Measurements from ENCODE around the gene EID2. TPM values are rescaled to one million over a fixed set of nuclear protein-coding genes. Genes with fewer than 3 reads are reported as not detected.

The EID2 gene
- total and polyA plus RNA-seq, 2 donors (not counting 3 experiments of a cell fraction or from before 2014, with no cell fraction given): 6.6 to 17.4 TPM

DNA sequence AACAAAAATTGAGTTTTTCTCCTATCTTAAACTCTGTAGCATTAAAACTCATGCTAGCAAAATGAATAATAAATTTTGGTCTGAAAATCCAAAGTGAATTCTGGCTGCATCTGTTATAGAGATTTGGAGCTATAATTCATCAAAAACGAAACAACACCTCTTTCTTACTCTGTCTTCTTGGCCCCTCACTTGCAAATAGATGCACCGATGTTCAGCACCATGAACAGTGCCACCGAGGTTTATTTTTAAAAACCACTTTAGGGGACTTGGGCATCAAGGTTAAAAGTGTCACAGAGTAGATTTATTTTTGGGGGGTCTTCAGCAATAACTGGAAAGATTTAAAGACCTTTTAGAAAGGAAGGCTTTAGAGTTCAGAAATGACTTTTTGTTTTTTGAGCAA is 26.1 kb upstream of the EID2 start:
- H3K4me3 ChIP-seq (replicated peaks in 1 of 3; ENCODE audit: insufficient read depth in 1 of 3, low read depth in 1 of 3, low read length in 3 of 3): no peak overlapping the region
- H3K9ac ChIP-seq (replicated peaks; ENCODE audit: extremely low read depth, insufficient read depth, low read length): no peak overlapping the region
- H4K20me1 ChIP-seq (replicated peaks; ENCODE audit: control insufficient read depth, extremely low read depth, insufficient read depth, low read length): no peaks in the 10 kb centered on the region
- CTCF ChIA-PET: no interaction called here
- DNase-seq (ENCODE audit: low read depth, low spot score): no peak
- no peaks in the 10 kb centered on the region for H3K9me1 ChIP-seq (replicated peaks; ENCODE audit: control insufficient read depth, extremely low read depth, insufficient read depth, low read length)
- H3K36me3 ChIP-seq (ENCODE audit: control insufficient read depth in 2 of 2, extremely low read depth in 1 of 2, insufficient read depth in 2 of 2, low read length in 2 of 2): no peaks in the 10 kb centered on the region
- no peak for FAIRE-seq
- no peak overlapping the region for H2AFZ ChIP-seq (ENCODE audit: low read depth, low read length)
- no peaks in the 10 kb centered on the region for H3K27me3 ChIP-seq (ENCODE audit: control insufficient read depth in 2 of 2, insufficient read depth in 2 of 2, low read length in 2 of 2)
- BruUV-seq (replicated peaks): no TSS peak
- no peak overlapping the region for H3K27ac ChIP-seq (ENCODE audit: insufficient read depth, low read depth, low read length)
- TF ChIP-seq MYC (IDR thresholded peaks at IDR 0.05; ENCODE audit: low read depth, low read length): no peak
- no peak for TF ChIP-seq JUN (IDR thresholded peaks at IDR 0.05; ENCODE audit: borderline replicate concordance, insufficient read depth, insufficient read length, low read depth)
- TF ChIP-seq, protein P1, sequence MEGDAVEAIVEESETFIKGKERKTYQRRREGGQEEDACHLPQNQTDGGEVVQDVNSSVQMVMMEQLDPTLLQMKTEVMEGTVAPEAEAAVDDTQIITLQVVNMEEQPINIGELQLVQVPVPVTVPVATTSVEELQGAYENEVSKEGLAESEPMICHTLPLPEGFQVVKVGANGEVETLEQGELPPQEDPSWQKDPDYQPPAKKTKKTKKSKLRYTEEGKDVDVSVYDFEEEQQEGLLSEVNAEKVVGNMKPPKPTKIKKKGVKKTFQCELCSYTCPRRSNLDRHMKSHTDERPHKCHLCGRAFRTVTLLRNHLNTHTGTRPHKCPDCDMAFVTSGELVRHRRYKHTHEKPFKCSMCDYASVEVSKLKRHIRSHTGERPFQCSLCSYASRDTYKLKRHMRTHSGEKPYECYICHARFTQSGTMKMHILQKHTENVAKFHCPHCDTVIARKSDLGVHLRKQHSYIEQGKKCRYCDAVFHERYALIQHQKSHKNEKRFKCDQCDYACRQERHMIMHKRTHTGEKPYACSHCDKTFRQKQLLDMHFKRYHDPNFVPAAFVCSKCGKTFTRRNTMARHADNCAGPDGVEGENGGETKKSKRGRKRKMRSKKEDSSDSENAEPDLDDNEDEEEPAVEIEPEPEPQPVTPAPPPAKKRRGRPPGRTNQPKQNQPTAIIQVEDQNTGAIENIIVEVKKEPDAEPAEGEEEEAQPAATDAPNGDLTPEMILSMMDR (IDR thresholded peaks at IDR 0.05; ENCODE audit: extremely low read depth in 1 of 2, insufficient read depth in 1 of 2, low read depth in 1 of 2, low read length in 2 of 2): no peak
- no peak for TF ChIP-seq POLR2A (IDR thresholded peaks at IDR 0.05; ENCODE audit: low read depth, low read length)
- TF ChIP-seq GATA2 (IDR thresholded peaks at IDR 0.05; ENCODE audit: insufficient read depth, insufficient read length, low read depth, low read length): no peak
- TF ChIP-seq, protein P2, sequence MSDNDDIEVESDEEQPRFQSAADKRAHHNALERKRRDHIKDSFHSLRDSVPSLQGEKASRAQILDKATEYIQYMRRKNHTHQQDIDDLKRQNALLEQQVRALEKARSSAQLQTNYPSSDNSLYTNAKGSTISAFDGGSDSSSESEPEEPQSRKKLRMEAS (IDR thresholded peaks at IDR 0.05; ENCODE audit: insufficient read depth, insufficient read length): no peak
- TF ChIP-seq POLR2AphosphoS5 (IDR thresholded peaks at IDR 0.05; ENCODE audit: insufficient read depth, low read depth, low read length): no peak
- TF ChIP-seq FOS (IDR thresholded peaks at IDR 0.05; ENCODE audit: borderline replicate concordance, insufficient read depth, low read length): no peak
- no peak for TF ChIP-seq EZH2 (IDR thresholded peaks at IDR 0.05; ENCODE audit: borderline replicate concordance, low read depth, low read length, severe bottlenecking)
- no peaks in the 10 kb centered on the region for H3K9me3 ChIP-seq (replicated peaks; ENCODE audit: control insufficient read depth, insufficient read depth, low read length)
- dilution Hi-C loops (cut with MboI; ENCODE audit: extremely low pct_ligation_motif_present, low sequenced_read_pairs) (loop anchor here (10.0 kb wide), 1 partner anchor 109 kb away; no protein-coding TSS in a partner anchor), intact Hi-C loops (cut with micrococcal nuclease) (no loop called here)
- H3K4me1 ChIP-seq (ENCODE audit: control insufficient read depth, extremely low read depth, insufficient read depth, low read length): no peaks in the 10 kb centered on the region
- H3K79me2 ChIP-seq (ENCODE audit: control insufficient read depth, insufficient read depth, low read length): no peaks in the 10 kb centered on the region
- no peak overlapping the region for H3K4me2 ChIP-seq (ENCODE audit: insufficient read depth, low read length)
- POLR2A ChIA-PET: no interaction called here
